HG02981 (cell line): ENCODE results near the gene MYPN.
A peak's percentile ranks its signal among the peaks of the same experiment; 100 is the strongest.
"Not testable (repeated sequence)": the region's sequence is repeated elsewhere in the genome, so short reads cannot be mapped to it uniquely, and the experiment has no call there.

Source experiments
- ATAC-seq: cut with Tn5 transposase; IDR thresholded peaks from one replicate; pipeline ENCODE4 v1.9.1; 2021; ENCODE audit warnings: mild to moderate bottlenecking, moderate library complexity; ENCODE audit not compliant: unreplicated experiment

Gene MYPN

DNA sequence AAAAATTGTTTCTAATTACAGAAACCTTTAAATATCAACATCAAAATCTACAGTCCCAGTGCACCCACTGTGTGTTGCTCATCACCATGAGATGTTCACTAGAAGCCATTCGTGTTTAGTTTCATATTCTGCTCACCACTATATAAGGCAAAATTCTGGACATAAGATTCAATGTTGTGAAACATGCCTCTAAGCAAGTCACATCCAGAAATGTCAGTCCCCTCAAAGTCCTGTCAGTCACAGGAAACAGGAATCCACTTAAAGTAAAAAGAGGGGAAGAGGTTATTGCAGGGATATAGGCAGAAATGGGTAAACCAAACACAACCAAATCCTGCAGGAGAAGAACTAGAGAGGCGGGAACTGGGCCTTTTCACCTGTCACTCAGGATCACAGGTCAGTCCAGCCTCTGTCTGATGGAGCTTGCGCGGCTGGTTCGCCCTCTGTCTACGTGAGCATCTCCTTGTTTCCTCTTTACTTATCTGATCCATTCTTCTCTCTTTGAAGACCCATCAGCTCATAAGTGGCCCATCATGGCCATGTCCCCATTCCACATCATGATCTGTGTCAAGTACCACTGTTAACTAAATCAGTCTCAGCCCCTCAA, 58.4 kb downstream of the MYPN start:
- ATAC-seq = no peak

DNA sequence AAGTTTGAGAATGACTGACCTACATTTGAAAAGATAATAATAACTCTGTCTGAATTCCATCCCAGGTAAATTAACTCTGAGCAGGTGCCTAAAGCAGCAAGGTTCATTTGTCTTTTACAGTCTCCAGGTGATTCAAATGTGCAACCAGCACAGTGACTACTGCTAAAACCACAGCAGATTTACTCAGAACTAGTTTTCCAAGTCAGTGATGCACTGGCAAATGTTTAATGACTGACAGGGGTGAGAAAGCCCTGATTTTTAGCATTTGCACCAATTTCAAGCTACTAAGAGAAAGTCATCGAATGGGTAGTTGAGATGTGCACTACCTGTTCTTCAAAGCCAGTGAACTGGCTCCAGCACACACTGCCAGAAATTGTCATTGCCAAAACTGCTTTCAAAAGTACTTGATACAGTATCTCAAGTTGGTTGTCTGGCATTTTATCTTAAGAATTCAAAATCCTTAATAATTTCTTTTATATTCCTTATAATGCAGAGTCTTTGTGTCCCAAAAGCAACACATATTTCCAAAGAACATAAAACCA, 62.3 kb downstream of the MYPN start:
- peak; percentile 50 for ATAC-seq

DNA sequence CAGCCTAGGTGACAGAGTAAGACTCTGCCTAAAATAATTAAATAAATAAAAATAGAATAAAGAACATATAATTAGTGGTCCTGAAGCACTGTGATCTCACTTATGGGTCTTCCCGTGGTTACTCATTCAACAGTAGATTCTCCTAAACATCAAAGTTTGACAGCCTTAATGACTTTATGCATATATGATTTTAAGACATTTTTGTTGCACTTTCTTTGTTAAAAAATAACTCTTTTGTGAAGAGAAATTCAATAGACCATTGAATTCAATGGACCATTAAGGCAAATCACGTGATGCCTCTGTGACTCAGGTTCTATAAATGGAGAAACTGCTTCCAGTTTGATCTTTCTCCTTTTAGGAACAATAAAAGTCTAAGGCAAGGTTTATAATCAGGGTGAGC, 63.0 kb downstream of the MYPN start:
- no peak for ATAC-seq

DNA sequence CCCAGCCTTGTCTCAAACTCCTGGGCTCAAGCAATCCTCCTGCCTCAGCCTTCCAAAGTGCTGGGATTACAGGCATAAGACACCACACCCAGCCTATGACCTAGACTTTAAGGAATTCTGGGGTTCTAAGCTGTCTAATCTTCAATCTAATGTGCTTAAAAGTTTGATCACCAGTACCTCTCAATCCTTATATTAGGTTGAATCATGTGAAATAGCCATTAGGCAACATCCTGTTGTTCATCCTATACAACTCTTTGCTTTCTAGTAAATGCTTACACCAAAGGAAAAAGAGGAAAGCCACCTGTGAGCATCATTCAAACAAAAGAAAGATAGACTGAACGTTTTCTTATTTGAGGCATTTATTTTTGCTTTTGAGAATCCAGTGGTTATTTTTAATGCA, 66.7 kb downstream of the MYPN start:
- ATAC-seq = no peak

DNA sequence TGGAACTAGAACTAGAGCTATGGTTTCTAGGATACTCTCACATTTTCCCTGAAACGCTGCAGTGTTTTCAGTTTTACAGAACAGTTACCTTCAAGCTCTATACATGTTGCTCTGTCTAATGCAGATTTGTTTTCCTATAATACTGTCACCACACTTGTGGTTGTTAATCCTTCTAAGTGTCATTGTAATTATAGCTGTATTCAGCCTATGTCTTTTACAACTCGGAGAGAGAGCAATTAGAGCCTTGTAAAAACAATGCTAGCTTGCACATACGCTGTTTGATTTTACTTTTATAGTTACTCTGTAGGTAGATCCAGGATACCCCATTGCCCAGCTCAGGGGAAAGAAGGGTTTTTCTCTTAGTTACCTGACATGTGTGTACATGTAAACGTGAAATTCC, 67.5 kb downstream of the MYPN start:
- ATAC-seq = no peak

DNA sequence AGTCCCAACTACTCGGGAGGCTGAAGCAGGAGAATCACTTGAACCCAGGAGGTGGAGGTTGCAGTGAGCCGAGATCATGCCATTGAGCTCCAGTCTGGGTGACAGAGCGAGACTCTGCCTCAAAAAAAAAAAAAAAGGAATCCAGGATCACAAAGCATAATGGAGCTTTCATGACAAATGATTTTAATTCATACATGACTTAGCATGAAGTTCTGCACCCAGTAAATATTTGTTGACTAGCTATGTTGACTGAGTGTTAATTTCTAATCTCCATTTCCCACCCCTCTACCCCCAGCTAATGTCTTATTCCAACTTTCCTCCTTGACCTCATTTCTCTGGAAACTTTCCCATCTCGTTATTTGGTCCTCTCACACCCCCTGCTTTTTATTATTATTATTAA, 69.3 kb downstream of the MYPN start:
- ATAC-seq = no peak

DNA sequence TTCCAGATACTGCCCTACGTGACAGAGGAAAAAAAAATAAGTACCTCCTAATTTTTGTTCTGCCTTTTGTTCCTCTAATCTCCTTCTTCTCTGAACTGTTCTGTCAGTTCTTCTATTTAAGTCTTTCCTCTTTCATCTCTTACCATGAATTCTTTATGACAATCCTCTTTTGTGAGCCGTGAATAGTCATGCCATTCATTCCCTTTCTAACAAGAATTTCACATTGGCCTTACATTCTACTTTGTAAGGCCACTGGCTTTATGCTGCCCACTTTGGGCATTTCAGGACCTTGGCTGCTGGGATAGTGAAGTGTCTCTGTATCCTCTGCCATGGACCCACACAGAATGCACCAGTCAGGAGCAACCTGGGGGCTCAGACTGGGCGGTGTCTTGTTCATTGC, 69.7 kb downstream of the MYPN start:
- ATAC-seq = no peak

DNA sequence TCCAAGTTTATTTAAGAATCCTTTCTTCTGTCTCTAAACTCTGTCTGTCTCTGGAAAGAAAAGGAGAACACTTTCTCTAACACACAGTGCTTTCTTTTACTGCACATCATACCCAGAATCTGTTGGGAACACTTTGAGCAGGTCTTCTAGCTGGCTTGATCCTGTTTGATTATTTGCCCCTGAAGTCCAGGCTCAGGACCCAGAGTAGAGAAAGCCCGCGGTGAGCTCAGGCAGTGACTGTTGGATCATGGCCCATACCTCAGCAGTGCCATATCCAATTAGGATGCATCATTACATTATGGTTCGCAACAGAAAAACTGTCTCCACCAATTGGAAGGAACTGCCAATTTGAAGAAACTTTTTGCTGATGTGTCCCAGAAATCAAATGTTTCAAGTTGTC, 71.2 kb downstream of the MYPN start:
- no peak for ATAC-seq

DNA sequence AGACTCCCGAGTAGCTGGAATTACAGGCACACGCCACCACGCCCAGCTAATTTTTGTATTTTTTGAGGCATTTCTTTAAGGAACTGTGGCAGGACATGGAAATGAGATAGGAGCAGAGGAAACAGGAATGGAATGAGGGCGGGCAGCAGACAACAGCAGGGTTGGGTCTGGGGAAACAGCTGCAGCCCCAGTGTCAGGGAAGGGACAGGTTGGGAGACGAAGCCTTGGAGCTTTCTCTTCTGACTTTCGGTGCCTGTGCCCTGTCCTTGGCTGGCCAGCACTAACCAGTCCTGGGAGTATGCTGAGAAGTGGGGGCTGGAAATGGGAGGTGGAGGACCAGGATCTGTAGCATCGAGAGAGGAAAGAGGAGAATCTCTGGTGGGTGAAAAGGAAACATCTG, 75.3 kb downstream of the MYPN start:
- ATAC-seq = no peak

DNA sequence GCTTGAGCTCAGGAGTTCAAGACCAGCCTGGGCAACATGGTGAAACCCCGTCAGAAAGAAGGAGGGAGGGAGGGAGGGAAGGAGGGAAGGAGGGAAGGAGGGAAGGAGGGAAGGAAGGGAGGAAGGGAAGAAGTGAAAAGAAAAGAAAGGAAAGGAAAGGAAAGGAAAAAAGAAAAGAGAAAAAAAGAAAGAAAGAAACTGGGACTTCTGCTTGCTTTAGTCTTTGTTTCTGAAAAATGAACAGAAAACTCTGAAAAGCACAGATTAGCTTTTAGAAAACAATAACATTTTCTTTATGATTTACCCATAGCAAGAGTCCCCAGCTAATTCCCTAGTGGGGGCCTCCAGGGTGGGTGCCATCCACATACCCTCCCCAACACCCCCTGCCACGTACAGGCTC, 75.8 kb downstream of the MYPN start:
- ATAC-seq = no peak

DNA sequence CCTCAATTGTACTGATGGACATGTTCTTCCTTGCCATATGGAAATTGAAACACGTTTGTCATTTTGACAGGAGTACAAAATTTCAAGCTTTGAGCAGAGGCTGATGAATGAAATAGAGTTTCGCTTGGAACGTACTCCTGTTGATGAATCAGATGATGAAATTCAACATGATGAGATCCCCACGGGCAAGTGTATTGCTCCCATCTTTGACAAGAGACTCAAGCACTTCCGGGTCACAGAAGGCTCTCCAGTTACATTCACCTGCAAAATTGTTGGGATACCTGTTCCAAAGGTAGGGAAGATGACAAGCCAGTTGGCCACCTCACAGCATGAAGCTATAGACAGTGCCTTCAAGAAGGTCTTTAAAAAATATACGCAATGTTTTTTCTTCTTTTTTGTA, 79.5 kb downstream of the MYPN start:
- ATAC-seq = no peak

DNA sequence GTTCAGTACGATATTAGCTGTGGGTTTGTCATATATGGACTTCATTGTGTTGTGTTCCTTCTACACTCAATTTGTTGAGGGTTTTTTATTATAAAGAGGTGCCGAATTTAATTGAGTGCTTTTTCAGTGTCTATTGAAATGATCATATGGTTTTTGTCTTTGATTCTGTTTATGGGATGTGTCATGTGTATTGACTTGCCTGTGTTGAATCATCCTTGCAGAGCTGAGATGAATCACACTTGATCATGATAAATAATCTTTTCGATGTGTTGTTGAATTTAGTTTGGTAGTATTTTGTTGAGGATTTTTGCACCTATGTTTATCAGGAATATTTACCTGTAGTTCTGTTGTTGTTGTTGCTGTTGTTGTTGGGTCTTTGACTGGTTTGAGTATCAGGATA, 82.8 kb downstream of the MYPN start:
- no peak for ATAC-seq

DNA sequence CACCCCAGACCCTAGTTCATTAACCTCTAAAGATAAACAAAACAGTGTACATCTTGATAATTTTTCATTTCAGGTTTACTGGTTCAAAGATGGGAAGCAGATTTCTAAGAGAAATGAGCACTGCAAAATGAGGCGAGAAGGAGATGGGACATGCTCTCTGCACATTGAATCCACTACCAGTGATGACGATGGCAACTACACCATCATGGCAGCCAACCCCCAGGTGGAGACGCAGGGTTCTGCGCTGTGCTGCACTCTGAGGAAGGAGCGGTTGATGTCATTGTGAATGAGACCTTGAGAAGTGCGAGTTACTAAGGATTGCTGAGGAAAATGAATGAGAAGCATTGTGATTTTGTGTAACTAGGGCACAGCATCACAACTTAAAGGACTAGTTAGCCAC, 85.0 kb downstream of the MYPN start:
- no peak for ATAC-seq

DNA sequence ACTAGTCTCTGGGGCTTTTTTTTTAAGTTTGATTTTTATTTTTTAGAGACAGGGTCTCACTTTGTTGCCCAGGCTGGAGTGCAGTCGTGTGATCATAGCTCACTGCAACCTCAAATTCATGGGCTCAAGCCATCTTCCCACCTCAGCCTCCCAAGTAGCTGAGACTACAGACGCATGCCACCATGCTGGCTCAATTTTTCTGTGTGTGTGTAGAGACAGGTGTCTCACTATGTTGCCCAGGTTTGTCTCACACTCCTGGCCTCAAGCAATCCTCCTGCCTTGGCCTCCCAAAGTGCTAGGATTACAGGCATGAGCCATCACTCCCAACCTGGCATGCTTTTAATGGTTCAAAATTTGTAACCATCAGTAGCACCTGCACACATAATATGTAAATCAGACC, 86.5 kb downstream of the MYPN start:
- not testable (repeated sequence) for ATAC-seq

DNA sequence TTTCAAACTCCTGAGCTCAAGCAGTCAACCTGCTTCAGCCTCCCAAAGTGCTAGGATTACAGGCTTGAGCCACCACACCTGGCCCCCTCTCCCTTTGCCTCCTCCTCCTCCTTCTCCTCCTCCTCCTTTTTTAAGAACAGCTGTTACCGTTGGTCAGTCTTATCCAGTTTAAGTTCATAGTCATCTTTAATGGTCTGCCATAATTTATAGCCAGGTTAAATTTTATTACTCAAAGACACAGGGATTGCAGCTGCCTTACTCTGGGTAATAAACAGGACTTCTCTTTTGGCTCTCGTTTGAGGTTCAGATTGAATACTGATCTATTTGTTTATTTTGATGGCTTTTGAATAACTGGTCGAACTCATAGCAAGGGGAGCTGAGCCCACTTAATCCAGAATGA, 87.4 kb downstream of the MYPN start:
- no peak for ATAC-seq

DNA sequence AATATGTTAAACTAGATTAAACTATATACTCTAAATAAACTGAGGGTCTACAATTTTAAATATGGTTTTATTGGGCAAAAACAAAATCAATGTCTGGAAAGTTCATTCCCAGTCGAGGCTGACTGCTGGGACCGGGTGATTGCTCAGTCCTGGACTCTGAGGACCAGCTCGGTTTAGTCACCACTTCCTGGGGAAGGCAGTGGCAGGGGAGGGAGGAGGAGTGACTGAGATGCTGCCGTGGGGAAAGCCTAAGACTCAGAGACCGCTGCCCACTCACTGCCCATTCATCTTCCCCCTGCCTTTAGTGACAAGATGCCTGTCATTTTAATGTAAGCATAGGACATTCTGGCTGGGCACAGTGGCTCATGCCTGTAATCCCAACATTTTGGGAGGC, 93.7 kb downstream of the MYPN start:
- ATAC-seq = no peak

DNA sequence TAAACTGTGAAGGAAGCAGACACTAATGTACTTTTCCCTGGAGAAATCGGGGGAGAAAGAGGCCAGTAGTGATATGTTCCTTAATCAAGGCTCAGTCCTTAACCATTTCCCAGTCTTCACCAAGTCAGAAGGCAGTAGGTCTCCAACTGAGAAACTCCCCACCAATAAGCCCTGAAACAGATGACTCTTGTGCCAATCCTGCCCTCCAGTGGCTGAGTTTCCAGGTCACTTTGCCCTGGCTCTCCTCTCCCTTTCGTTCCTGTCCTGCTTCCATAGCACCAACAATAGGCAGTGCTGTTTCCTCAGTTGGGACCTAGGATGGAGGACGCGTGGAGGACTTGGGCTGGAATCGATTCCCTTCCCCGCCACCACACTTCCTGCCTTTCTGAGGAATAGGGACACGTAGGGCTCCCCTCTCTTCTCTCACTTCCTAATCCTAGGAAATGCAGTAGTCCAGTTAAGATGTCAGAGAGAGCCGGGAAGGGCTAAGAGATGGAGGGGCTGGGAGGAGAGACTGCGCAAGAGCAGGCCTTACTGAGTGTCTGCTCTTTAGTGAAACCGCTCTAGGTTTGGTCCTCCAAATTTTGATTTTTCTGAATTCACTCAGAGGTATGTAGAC, 99.2 kb downstream of the MYPN start:
- peak; percentile 65 for ATAC-seq

DNA sequence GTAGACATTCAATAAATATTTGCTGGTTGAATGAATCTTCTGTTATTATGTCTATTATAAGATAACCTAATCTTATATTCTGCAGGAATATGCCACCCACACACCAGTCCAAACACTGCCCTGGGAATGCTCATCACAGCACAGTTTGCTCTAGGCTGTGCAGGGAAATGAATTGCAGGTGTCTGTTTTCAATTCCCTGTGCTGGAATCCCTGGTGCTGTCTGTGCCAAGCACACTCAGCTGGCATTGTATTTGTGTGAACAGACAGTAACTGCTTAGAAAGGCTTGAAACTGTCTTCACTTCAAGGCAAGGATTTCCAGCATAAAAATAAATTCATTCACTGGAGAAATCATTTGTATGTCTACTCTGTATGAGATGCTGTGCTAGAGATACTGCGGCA, 102.4 kb downstream of the MYPN start:
- no peak for ATAC-seq

DNA sequence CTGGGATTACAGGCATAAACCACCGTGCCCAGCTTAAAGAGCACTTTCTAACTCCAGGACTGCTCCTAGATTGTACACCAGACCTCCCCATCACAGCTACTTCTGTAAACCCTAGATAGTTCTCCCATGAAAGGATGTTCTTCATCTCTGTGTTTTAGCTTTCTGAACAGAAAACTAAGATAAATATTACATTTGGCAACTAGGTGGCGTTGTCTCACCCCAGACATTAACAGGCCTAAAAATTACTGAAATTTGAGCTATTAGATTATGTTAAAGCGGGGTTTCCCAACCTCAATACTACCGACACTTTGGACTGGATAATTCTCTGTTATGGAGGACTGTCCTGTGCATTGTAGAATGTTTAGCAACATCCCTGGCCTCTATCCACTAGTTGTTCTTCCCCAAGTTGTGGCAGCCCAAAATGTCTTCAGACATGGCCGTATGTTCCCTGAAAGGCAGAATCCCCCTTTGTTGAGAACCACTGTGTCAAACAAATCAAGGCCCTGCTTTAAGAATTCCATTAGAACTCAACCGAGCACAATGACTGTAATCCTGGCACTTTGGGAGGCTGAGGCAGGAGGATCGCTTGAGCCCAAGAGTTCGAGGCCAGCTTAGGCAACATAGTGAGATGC, 103.5 kb downstream of the MYPN start:
- no peak for ATAC-seq

DNA sequence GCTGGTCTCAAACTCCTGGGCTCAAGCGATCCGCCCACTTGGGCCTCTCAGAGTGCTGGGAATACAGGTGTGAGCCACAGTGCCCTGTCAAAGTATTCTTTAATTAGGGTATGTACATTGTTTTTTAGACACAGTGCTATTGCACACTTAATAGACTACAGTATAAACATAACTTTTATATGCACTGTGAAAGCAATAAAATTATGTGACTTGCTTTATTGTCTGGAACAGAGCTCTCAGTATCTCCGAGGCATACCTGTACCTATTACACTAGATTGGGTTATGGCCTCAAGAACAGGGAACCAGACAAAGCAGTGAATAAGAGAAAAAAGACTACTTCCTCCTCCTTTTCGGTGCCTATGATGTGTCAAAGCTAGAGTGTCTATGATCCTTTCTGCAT, 109.5 kb downstream of the MYPN start:
- no peak for ATAC-seq

DNA sequence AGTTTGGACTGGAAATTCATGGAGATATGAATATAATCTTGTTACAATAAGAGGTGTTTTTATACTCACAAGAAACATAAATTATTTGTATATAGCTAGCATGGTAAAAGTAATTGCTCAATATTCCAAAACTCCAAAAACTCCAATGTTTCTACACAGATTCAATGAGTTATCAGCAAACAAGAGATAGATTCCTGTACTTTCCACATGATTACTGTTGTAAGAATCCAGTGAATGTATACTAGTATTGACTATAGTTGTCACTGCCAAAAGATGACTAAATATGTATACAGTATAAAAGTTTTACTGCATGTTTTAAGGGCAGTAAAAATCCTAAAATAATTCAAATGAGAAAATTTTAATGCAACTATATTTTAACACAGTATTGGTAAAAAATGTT, 111.9 kb downstream of the MYPN start:
- no peak for ATAC-seq

DNA sequence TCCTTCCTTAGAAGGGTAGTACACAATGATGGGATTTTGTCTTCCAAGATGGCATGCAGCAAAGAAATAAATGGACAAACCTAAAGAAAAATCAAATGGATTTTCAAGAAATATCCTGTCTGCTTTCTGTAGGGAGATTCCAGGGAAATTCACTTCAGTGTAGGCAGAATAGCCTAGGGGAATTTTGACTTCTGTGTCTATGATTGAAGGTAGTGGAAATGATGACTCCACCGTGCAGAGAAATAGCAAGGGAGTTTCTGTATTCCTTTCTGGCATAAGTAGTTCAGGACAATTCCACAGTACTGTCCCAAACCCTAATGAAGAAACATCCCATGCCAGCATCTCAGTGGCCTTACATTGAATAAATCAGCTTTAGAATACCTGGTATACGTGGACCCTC, 113.1 kb downstream of the MYPN start:
- ATAC-seq = no peak
